CD4-positive, alpha-beta T cell treated with Interleukin-6 at 100 ng/mL for 8 hours (primary cell): ENCODE results near the gene HBA2.
"Not testable (repeated sequence)": the region's sequence is repeated elsewhere in the genome, so short reads cannot be mapped to it uniquely, and the experiment has no call there.

Experiments used
- DNase-seq: peaks from one replicate; pipeline ENCODE4 v3.0.0-alpha.2; 2020; ENCODE audit warnings: mixed read lengths, low spot score

HBA2 gene

DNA sequence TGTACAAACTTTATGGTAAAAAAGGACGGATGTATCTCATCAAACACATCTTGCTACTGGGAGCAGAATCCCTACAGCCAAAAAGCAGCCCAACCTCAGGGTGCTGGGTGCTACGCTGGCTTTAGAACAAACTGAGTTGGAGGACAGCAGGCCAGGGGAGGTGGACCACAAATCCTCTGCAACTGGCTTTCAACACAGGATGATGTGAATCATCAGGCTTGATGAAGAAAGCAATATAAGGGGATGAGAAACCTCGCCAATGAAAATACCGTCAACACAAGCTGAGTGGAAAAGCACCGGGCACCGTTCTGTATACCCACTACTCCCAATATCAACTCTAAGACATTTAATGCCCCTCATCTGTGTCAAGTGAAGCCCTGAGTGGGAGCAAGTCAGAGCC, 21.8 kb downstream of the HBA2 start:
- no peak for DNase-seq

DNA sequence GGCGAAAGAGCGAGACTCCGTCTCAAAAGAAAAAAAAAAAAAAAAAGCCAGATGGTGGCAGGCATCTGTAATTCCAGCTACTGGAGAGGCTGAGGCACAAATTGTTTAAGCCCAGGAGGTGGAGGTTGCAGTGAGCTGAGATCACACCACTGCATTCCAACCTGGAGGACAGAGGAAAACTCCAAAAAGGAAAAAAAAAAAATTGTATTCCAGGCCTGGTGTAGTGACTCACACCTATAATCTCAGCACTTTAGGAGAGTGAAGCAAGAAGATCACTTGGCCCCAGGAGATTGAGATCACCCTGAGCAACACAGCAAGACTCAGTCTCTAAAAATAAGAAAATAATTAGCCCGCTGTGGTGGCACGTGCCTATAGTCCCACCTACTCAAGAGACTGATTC, 27.7 kb downstream of the HBA2 start:
- no peak for DNase-seq

DNA sequence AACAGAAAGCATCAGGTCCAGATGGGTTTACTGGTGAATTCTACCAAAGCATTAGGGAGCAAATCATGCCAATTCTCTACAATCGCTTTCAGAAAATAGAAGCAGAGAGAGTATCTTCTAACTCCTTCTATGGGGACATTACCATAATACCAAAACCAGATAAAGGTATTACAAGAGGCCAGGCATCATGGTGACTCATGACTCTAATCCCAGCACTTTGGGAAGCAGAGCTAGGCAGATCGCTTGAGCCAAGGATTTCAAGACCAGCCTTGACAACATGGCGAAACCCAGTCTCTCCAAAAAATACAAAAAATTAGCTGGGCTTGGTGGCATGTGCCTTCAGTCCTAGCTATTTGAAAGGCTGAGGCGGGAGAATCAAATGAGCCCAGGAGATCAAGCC, 30.6 kb downstream of the HBA2 start:
- no peak for DNase-seq

DNA sequence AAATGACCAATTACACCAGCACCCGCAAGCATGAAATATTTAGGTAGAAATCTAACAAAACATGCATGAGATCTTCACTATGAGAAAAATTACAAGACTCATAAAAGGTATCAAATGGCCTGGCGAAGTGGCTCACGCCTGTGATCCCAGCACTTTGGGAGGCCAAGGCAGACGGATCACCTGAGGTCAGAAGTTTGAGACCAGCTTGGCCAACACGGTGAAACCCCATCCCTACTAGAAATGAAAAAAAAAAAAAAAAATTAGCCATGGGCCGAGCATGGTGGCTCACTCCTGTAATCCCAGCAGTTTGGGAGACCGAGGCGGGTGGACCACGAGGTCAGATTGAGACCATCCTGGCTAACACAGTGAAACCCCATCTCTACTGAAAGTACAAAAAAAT, 31.4 kb downstream of the HBA2 start:
- not testable (repeated sequence) for DNase-seq

DNA sequence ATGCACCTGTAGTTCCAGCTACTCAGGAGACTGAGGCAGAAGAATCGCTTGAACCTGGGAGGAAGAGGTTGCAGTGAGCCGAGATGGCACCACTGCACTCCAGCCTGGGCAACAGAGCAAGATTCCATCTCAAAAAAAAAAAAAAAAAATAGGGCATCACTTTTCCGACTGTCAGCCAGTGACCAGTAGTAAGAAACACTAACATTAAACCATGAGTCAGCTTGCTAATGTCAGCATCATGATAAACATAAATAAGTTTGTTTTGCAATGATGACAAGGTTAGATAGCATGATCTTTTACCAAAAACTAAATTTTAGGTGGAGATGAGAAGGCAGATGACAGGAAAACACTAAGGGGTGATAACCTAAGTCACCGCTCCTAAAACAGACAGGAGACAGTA, 36.7 kb downstream of the HBA2 start:
- DNase-seq = not testable (repeated sequence)

DNA sequence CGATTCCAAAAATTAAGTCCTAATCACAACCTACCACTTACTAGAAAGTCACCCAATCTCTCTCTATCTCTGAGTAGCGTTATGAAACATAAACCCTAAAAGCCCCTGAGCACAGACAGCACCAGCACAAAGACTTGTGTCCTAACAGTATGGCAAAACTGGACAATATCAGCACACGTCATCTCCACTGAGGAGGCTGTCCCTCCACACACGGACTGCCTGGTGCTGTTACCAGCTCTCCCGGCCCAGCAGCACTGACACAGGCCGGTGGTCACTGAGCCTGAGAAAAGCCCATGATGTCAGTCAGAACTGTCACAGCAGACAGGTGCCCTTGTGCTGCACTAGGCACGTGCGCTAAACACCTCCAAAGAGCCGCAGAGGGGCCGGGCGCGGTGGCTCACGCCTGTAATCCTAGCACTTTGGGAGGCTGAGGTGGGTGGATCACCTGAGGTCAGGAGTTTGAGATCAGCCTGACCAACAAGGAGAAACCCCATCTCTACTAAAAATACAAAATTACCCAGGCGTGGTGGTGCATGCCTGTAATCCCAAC, 39.0 kb downstream of the HBA2 start:
- DNase-seq = not testable (repeated sequence)

DNA sequence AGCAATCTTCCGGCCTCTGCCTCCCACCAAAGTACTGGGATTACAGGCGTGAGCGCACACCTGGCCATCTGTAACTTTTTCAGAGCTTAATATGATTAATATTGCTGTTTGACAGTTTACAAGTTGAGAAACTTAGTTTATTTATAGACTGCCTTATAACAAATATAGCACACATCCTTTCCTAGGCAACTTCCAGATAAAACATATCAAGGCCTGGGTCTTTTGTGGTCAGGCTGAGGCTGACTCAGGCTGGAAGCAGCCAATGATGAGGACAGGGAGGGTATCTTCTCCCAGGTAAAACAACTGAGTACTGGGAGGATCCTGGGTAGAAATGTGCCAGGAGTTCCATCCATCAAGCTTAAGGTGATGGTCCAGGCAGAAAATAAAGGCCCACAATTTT, 40.3 kb downstream of the HBA2 start:
- no peak for DNase-seq

DNA sequence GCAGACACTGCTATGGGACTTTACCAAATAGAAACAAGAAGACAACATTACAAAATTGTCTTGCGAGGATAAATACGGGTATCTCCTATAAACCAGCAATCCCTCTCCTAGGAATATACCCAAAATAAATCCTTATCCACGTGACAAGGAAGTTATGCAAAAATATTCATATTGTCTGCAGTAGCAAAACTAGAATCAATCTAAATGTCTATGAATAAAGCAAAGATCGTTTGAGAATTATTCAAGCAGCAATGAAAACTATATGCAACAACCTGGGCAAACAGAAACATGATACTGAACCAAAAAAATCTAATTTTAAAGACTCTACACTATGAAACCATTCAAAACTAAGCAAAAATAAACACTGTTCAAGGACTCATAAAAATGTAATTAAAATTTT, 47.3 kb downstream of the HBA2 start:
- DNase-seq = no peak
